Endothelial cell (in vitro differentiated cells): ENCODE results near the gene SAMD4A. TPM values are rescaled to one million over a fixed set of nuclear protein-coding genes. Genes with fewer than 3 reads are reported as not detected.

Source experiments
- DNase-seq: peaks from one replicate; pipeline ENCODE4 v3.0.0; 2021; ENCODE audit warnings: low spot score
- H3K27ac Mint-ChIP-seq: one replicate; pipeline ENCODE4 v1.8.0; 2021; ENCODE audit warnings: mixed read lengths, inconsistent platforms; ENCODE audit not compliant: unreplicated experiment
- H3K27me3 Mint-ChIP-seq: one replicate; pipeline ENCODE4 v1.8.0; 2021; ENCODE audit warnings: mild to moderate bottlenecking, moderate library complexity, mixed read lengths, inconsistent platforms; ENCODE audit not compliant: unreplicated experiment
- H3K36me3 Mint-ChIP-seq: one replicate; pipeline ENCODE4 v1.8.0; 2021; ENCODE audit warnings: mild to moderate bottlenecking, low read depth, mixed read lengths, inconsistent platforms; ENCODE audit not compliant: unreplicated experiment
- H3K4me1 Mint-ChIP-seq: one replicate; pipeline ENCODE4 v1.8.0; 2021; ENCODE audit warnings: mild to moderate bottlenecking, mixed read lengths, inconsistent platforms; ENCODE audit not compliant: unreplicated experiment
- H3K4me3 Mint-ChIP-seq: one replicate; pipeline ENCODE4 v1.8.0; 2021; ENCODE audit warnings: mild to moderate bottlenecking, mixed read lengths, inconsistent platforms; ENCODE audit not compliant: unreplicated experiment
- H3K9me3 Mint-ChIP-seq: one replicate; pipeline ENCODE4 v1.8.0; 2021; ENCODE audit warnings: mixed read lengths, inconsistent platforms; ENCODE audit not compliant: unreplicated experiment
- CTCF ChIP-seq: fragments of 200-600 bp; sonication (generic); IDR thresholded peaks from one replicate; pipeline ENCODE4 v1.5.0; 2021; ENCODE audit warnings: antibody characterized with exemption; ENCODE audit not compliant: unreplicated experiment
- total RNA-seq: library from RNA; stranded (reverse); fragmentation: NEBNext Ultra II Directional; extraction: Animal tissue kit (Norgen Biotek cat#: 25700); gene quantifications from one replicate; pipeline ENCODE4 v1.2.1, GENCODE V29; 2021; ENCODE audit not compliant: unreplicated experiment

SAMD4A gene
- total RNA-seq, 1 donor from 2014 or later = 9.2 TPM

DNA sequence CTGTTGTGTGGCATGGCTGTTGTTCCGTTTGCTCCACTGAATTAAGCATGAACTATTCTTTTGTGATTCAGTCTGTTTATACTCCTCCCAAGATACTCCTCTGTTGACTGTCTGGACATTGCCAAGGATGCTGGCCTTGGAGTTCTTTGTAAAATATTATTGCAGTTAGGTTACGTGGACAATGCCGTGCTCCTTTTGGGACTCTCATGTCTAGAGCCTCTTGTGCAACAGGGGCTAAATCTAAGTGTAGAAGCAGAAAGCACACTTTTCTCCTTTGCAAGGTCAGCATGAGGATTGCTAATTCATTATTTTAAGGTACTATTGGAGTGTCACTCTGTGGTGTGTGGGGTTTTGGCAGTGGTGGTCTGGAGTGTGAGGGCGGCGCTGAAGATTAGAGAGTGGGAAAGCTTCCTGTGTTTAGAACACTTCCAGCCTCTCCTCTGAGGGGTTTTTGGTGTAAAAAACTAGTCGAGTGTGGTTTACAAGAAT lies 125.4 kb downstream of the SAMD4A start:
- peaks cover 22% of the 10 kb centered on the region for H3K4me1 Mint-ChIP-seq
- no peaks in the 10 kb centered on the region for H3K36me3 Mint-ChIP-seq
- no peaks in the 10 kb centered on the region for H3K9me3 Mint-ChIP-seq
- no peaks in the 10 kb centered on the region for H3K27me3 Mint-ChIP-seq
- no peak for TF ChIP-seq CTCF
- H3K27ac Mint-ChIP-seq = no peak overlapping the region
- H3K4me3 Mint-ChIP-seq = no peak overlapping the region
- DNase-seq = no peak

DNA sequence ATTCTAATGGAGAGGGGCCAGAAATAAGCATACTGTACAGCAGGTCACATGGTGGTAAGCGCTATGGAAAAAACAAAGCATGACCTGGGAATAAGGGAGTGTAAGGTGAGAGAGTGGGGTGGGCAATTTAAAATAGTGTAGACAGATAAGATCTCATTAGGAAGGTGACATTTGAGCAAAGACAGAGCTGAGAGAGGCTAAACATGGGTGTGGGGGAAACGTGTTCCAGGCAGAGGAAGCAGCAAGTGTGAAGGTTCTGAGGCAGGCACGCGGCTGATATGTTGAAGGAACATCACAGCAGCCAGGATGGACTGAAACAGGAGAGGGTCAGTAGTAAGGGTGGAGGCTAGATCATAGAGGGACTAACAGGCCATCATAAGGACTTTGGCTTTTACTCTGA lies 126.8 kb downstream of the SAMD4A start:
- no peak overlapping the region for H3K27ac Mint-ChIP-seq
- H3K27me3 Mint-ChIP-seq = no peaks in the 10 kb centered on the region
- H3K36me3 Mint-ChIP-seq = no peaks in the 10 kb centered on the region
- H3K4me3 Mint-ChIP-seq = no peak overlapping the region
- TF ChIP-seq CTCF = no peak
- H3K4me1 Mint-ChIP-seq = peaks cover 27% of the 10 kb centered on the region
- DNase-seq = no peak
- H3K9me3 Mint-ChIP-seq = no peaks in the 10 kb centered on the region

GRCh38 chr14:54695196-54695595 lies 128.3 kb downstream of the SAMD4A start:
- H3K36me3 Mint-ChIP-seq = no peaks in the 10 kb centered on the region
- no peaks in the 10 kb centered on the region for H3K27me3 Mint-ChIP-seq
- H3K4me1 Mint-ChIP-seq = peaks cover 23% of the 10 kb centered on the region
- no peak overlapping the region for H3K4me3 Mint-ChIP-seq
- DNase-seq = no peak
- no peak for TF ChIP-seq CTCF
- H3K27ac Mint-ChIP-seq = no peak overlapping the region
- no peaks in the 10 kb centered on the region for H3K9me3 Mint-ChIP-seq

DNA sequence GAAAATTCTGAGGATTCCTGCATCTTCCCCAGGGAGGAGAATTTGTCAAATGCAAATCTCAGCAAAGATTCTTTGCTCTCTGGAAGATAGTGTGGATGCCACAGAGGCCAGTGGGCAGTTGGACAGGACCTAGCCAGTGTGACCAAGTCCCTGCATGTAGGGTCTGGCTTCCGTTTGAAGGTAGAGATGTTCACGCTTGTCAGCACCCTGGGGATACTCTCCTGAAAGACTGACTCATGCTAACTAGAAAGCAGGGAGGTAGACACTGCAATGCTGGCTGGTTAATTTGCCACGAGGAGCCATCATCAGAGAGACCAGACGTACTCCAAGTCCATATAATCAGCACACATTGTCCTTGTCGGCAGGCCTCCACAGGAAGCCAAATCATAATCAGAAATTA lies 130.1 kb downstream of the SAMD4A start:
- DNase-seq = no peak
- H3K27me3 Mint-ChIP-seq = peaks cover 3% of the 10 kb centered on the region
- H3K4me1 Mint-ChIP-seq = peaks cover 12% of the 10 kb centered on the region
- TF ChIP-seq CTCF = no peak
- no peak overlapping the region for H3K27ac Mint-ChIP-seq
- H3K36me3 Mint-ChIP-seq = no peaks in the 10 kb centered on the region
- H3K9me3 Mint-ChIP-seq = no peaks in the 10 kb centered on the region
- no peak overlapping the region for H3K4me3 Mint-ChIP-seq

GRCh38 chr14:54697803-54698202 lies 130.9 kb downstream of the SAMD4A start:
- no peak for DNase-seq
- Mint-ChIP-seq H3K4me1 (peaks cover 7% of the 10 kb centered on the region), H3K27me3 (peaks cover 3% of the 10 kb centered on the region), H3K4me3 (no peak overlapping the region), H3K36me3 (no peaks in the 10 kb centered on the region), H3K27ac (no peak overlapping the region), H3K9me3 (no peaks in the 10 kb centered on the region)
- no peak for TF ChIP-seq CTCF
